Activated CD8-positive, alpha-beta T cell treated with anti-CD3 and anti-CD28 coated beads for 36 hours (primary cell): ENCODE data around the gene GCKR. TPM values are rescaled to one million over a fixed set of nuclear protein-coding genes. Genes with fewer than 3 reads are reported as not detected.

Experiments
- ATAC-seq: fragments of 200-7000 bp; cut with Tn5 transposase; one replicate; pipeline ENCODE4 v1.10.0; 2021; ENCODE audit warnings: mild to moderate bottlenecking, moderate library complexity
- CTCF ChIA-PET: fragments of 350-600 bp; sonication (Branson Sonifier 250); formaldehyde crosslinking; loops from one replicate; lab custom pipeline; 2021; ENCODE audit warnings: antibody characterized with exemption; lab: Charles Lee
- POLR2A ChIA-PET: fragments of 350-600 bp; sonication (Branson Sonifier 250); formaldehyde crosslinking; loops from one replicate; lab custom pipeline; 2021; ENCODE audit warnings: antibody characterized with exemption; lab: Charles Lee
- DNase-seq: peaks from one replicate; pipeline ENCODE4 v3.0.0-alpha.2; 2020
- H3K27ac Mint-ChIP-seq: one replicate; pipeline ENCODE4 v1.8.0; 2021; ENCODE audit warnings: mild to moderate bottlenecking, mixed read lengths
- H3K27me3 Mint-ChIP-seq: one replicate; pipeline ENCODE4 v1.8.0; 2021; ENCODE audit warnings: mixed read lengths
- H3K36me3 Mint-ChIP-seq: one replicate; pipeline ENCODE4 v1.8.0; 2021; ENCODE audit warnings: low read depth, mixed read lengths
- H3K4me1 Mint-ChIP-seq: one replicate; pipeline ENCODE4 v1.8.0; 2021; ENCODE audit warnings: low read depth, mixed read lengths
- H3K4me3 Mint-ChIP-seq: one replicate; pipeline ENCODE4 v1.8.0; 2021; ENCODE audit warnings: mild to moderate bottlenecking, moderate library complexity, mixed read lengths
- H3K9me3 Mint-ChIP-seq: one replicate; pipeline ENCODE4 v1.8.0; 2021; ENCODE audit warnings: mixed read lengths
- CTCF ChIP-seq: fragments of 200-600 bp; IDR thresholded peaks from one replicate; pipeline ENCODE4 v1.8.0; 2022; ENCODE audit warnings: antibody characterized with exemption, mild to moderate bottlenecking
- intact Hi-C: fragments of 100-400 bp; cut with micrococcal nuclease; formaldehyde crosslinking; loops from one replicate; pipeline ENCODE4 v1.10.0; 2022
- total RNA-seq, 2 experiments: library from RNA; stranded (reverse); gene quantifications; one replicate each; pipeline ENCODE4 v1.2.3, GENCODE V29; 2021

The GCKR gene
- total RNA-seq, 2 experiments from 2014 or later, result not detected

- DNase-seq, result no peak
- no peak overlapping the region for H3K27ac Mint-ChIP-seq
- no peak overlapping the region for H3K4me3 Mint-ChIP-seq
- no peak for ATAC-seq
- H3K4me1 Mint-ChIP-seq, result no peaks in the 10 kb centered on the region
- POLR2A ChIA-PET, result no interaction called here
- CTCF ChIA-PET, result no interaction called here
- no peak for TF ChIP-seq CTCF
- intact Hi-C loops, result no loop called here
- H3K9me3 Mint-ChIP-seq, result peaks cover 1% of the 10 kb centered on the region
- no peaks in the 10 kb centered on the region for H3K36me3 Mint-ChIP-seq
- peaks cover 27% of the 10 kb centered on the region for H3K27me3 Mint-ChIP-seq
Observed at GRCh38 chr2:27569398-27569797, 72.8 kb downstream of the GCKR start.

GRCh38 chr2:27571197-27571596, 74.6 kb downstream of the GCKR start:
- TF ChIP-seq CTCF, result no peak
- Mint-ChIP-seq H3K4me3 (no peak overlapping the region), H3K27me3 (peaks cover 19% of the 10 kb centered on the region), H3K27ac (no peak overlapping the region), H3K36me3 (no peaks in the 10 kb centered on the region), H3K4me1 (no peaks in the 10 kb centered on the region), H3K9me3 (peaks cover 7% of the 10 kb centered on the region)
- DNase-seq, result no peak
- ATAC-seq, result no peak
- ChIA-PET CTCF (interaction anchor here (1.0 to 1.2 kb wide), 3 partner anchors 8 to 43 kb away, joined by 3 to 4 read pairs (median 3); no protein-coding TSS in a partner anchor), POLR2A (interaction anchor here (0.6 to 1.8 kb wide), 3 partner anchors 57 to 593 kb away, joined by 3 to 4 read pairs (median 4); partner anchors contain the start of genes CCDC121 and GPN1)
- intact Hi-C loops, result no loop called here

- ATAC-seq, result no peak
- no peaks in the 10 kb centered on the region for H3K36me3 Mint-ChIP-seq
- DNase-seq, result no peak
- POLR2A ChIA-PET, result interaction anchor here (0.8 to 1.8 kb wide), 2 partner anchors 57 to 67 kb away, joined by 3 to 4 read pairs; partner anchors contain the start of genes CCDC121 and GPN1
- H3K27me3 Mint-ChIP-seq, result peaks cover 16% of the 10 kb centered on the region
- TF ChIP-seq CTCF, result no peak
- peaks cover 8% of the 10 kb centered on the region for H3K9me3 Mint-ChIP-seq
- H3K4me3 Mint-ChIP-seq, result no peak overlapping the region
- H3K4me1 Mint-ChIP-seq, result no peaks in the 10 kb centered on the region
- intact Hi-C loops, result no loop called here
- CTCF ChIA-PET, result interaction anchor here (1.0 kb wide), 1 partner anchor 42 kb away, joined by 3 read pairs; no protein-coding TSS in a partner anchor
- H3K27ac Mint-ChIP-seq, result no peak overlapping the region
Observed at GRCh38 chr2:27571681-27572080, 75.0 kb downstream of the GCKR start.

GRCh38 chr2:27572439-27572838, 75.8 kb downstream of the GCKR start:
- H3K36me3 Mint-ChIP-seq, result no peaks in the 10 kb centered on the region
- H3K4me1 Mint-ChIP-seq, result no peaks in the 10 kb centered on the region
- no peak for TF ChIP-seq CTCF
- CTCF ChIA-PET, result no interaction called here
- peaks cover 11% of the 10 kb centered on the region for H3K27me3 Mint-ChIP-seq
- intact Hi-C loops, result no loop called here
- H3K27ac Mint-ChIP-seq, result no peak overlapping the region
- ATAC-seq (no peak), DNase-seq (no peak)
- no peak overlapping the region for H3K4me3 Mint-ChIP-seq
- POLR2A ChIA-PET, result interaction anchor here (1.8 kb wide), 1 partner anchor 66 kb away, joined by 3 read pairs; no protein-coding TSS in a partner anchor
- H3K9me3 Mint-ChIP-seq, result peaks cover 10% of the 10 kb centered on the region

- ATAC-seq (no peak), DNase-seq (no peak)
- Mint-ChIP-seq H3K27ac (no peak overlapping the region), H3K9me3 (peaks cover 13% of the 10 kb centered on the region), H3K27me3 (peaks cover 9% of the 10 kb centered on the region), H3K4me3 (no peak overlapping the region), H3K4me1 (no peaks in the 10 kb centered on the region), H3K36me3 (no peaks in the 10 kb centered on the region)
- CTCF ChIA-PET, result no interaction called here
- POLR2A ChIA-PET, result interaction anchor here (1.5 kb wide), 1 partner anchor 10 kb away, joined by 4 read pairs; the partner anchor contains the start of gene ZNF512
- intact Hi-C loops, result no loop called here
- no peak for TF ChIP-seq CTCF
Observed at GRCh38 chr2:27572998-27573429, 76.4 kb downstream of the GCKR start.

Other genes starting within 250 kb of the GCKR start
- under 1 TPM; 0.32 to 0.43 TPM for gene SLC30A3, start 233.8 kb upstream of the GCKR start, total RNA-seq
- not detected for gene DNAJC5G, start 221.4 kb upstream of the GCKR start, total RNA-seq
- gene TRIM54, start 214.4 kb upstream of the GCKR start, total RNA-seq, result under 1 TPM; 0.16 to 0.23 TPM
- 1 to 10 TPM; 2.5 to 2.7 TPM for gene UCN, start 188.4 kb upstream of the GCKR start, total RNA-seq
- 10 to 100 TPM; 72.3 to 85.1 TPM for gene MPV17, start 173.7 kb upstream of the GCKR start, total RNA-seq
- gene GTF3C2, start 140.1 kb upstream of the GCKR start, total RNA-seq, result 10 to 100 TPM; 57.6 to 63.6 TPM
- gene EIF2B4, start 126.5 kb upstream of the GCKR start, total RNA-seq, result 10 to 100 TPM; 29.2 to 30.4 TPM
- 10 to 100 TPM; 74.5 to 82.3 TPM for gene SNX17, start 126.2 kb upstream of the GCKR start, total RNA-seq
- gene ZNF513, start 116.1 kb upstream of the GCKR start, total RNA-seq, result 1 to 10 TPM; 6.8 to 7.2 TPM
- 100 to 1,000 TPM; 138 to 142 TPM for gene PPM1G, start 87.2 kb upstream of the GCKR start, total RNA-seq
- gene NRBP1, start 68.2 kb upstream of the GCKR start, total RNA-seq, result 10 to 100 TPM; 60.5 to 62.1 TPM
- gene KRTCAP3, start 54.5 kb upstream of the GCKR start, total RNA-seq, result 1 to 10 TPM; 4.2 to 4.3 TPM
- 10 to 100 TPM; 12.1 to 13.2 TPM for gene IFT172, start 7.1 kb upstream of the GCKR start, total RNA-seq
- gene FNDC4, start 1.6 kb upstream of the GCKR start, total RNA-seq, result not detected
- gene ZNF512, start 86.2 kb downstream of the GCKR start, total RNA-seq, result 10 to 100 TPM; 29.2 to 31.5 TPM
- under 1 TPM; 0.40 to 0.43 TPM for gene CCDC121, start 132.2 kb downstream of the GCKR start, total RNA-seq
- gene GPN1, start 132.2 kb downstream of the GCKR start, total RNA-seq, result 10 to 100 TPM; 37.6 to 41.2 TPM
- 10 to 100 TPM; 21.8 to 22.6 TPM for gene SUPT7L, start 166.8 kb downstream of the GCKR start, total RNA-seq
- 10 to 100 TPM; 19.1 to 19.3 TPM for gene SLC4A1AP, start 167.1 kb downstream of the GCKR start, total RNA-seq